K562 (cell line): ENCODE data around the gene TARS2. TPM values are rescaled to one million over a fixed set of nuclear protein-coding genes. Genes with fewer than 3 reads are reported as not detected.

ENCODE experiments used
- BRF1 ChIP-seq: IDR thresholded peaks from 3 replicates; pipeline ENCODE4 v1.6.1; 2011; ENCODE audit warnings: borderline replicate concordance, mild to moderate bottlenecking; ENCODE audit not compliant: insufficient read length; ENCODE audit errors: extremely low read depth
- CTCFL ChIP-seq: IDR thresholded peaks from 2 replicates; pipeline ENCODE4 v1.6.1; 2011; ENCODE audit warnings: borderline replicate concordance, low read depth, mild to moderate bottlenecking, moderate library complexity, low read length; ENCODE audit not compliant: insufficient read depth, poor library complexity, severe bottlenecking
- POLR2H ChIP-seq: IDR thresholded peaks from 2 replicates; pipeline ENCODE4 v1.6.1; 2016; ENCODE audit warnings: missing genetic modification characterization, low read depth, mild to moderate bottlenecking, control low read depth, missing compliant biosample characterization, moderate library complexity
- POU5F1 ChIP-seq: fragments of 150-350 bp; IDR thresholded peaks from 2 replicates; pipeline ENCODE4 v1.6.1; 2014; ENCODE audit warnings: borderline replicate concordance, low read length, low read depth, mild to moderate bottlenecking; ENCODE audit not compliant: partially characterized antibody
- PTTG1 ChIP-seq: fragments of 450-650 bp; IDR thresholded peaks from 2 replicates; pipeline ENCODE4 v1.6.1; 2016; ENCODE audit warnings: low read depth, mild to moderate bottlenecking, missing genetic modification characterization, missing compliant biosample characterization
- RBBP5 ChIP-seq: fragments of 200-600 bp; sonication (generic); IDR thresholded peaks from 2 replicates; pipeline ENCODE4 v1.6.1; 2012; ENCODE audit warnings: borderline replicate concordance, mild to moderate bottlenecking, low read length, control low read depth, inconsistent platforms; ENCODE audit not compliant: insufficient read depth, poor library complexity, severe bottlenecking
- RBM34 ChIP-seq: fragments of 200-400 bp; formaldehyde crosslinking; IDR thresholded peaks from 2 replicates; pipeline ENCODE4 v1.6.1; 2018; ENCODE audit warnings: low read length, borderline replicate concordance; ENCODE audit not compliant: insufficient read depth
- TOE1 ChIP-seq, 2 experiments: fragments of 450-650 bp in 1 of 2; sonication (generic) in 1 of 2; formaldehyde crosslinking in 1 of 2; IDR thresholded peaks; 2 replicates each; pipeline versions ENCODE4 v1.7.1 to v1.8.0; 2016 to 2022; ENCODE audit warnings: borderline replicate concordance in 2 of 2, mild to moderate bottlenecking in 2 of 2, antibody characterized with exemption in 1 of 2, inconsistent platforms in 1 of 2, low read depth in 1 of 2, missing genetic modification reagents in 1 of 2, moderate library complexity in 1 of 2
- XRCC3 ChIP-seq: fragments of 450-650 bp; IDR thresholded peaks from 2 replicates; pipeline ENCODE4 v1.6.1; 2017; ENCODE audit warnings: mild to moderate bottlenecking, moderate library complexity
- ZBTB40 ChIP-seq, 2 experiments: fragments of 450-650 bp in 1 of 2; sonication (generic) in 1 of 2; formaldehyde crosslinking in 1 of 2; IDR thresholded peaks; 2 replicates each; pipeline versions ENCODE4 v1.7.1 to v1.9.0; 2016 to 2022; ENCODE audit warnings: inconsistent platforms in 1 of 2, mild to moderate bottlenecking in 1 of 2, missing genetic modification reagents in 1 of 2
- ZFP36 ChIP-seq: fragments of 150-350 bp; IDR thresholded peaks from 2 replicates; pipeline ENCODE4 v1.6.1; 2018; ENCODE audit warnings: low read length, low read depth; ENCODE audit not compliant: partially characterized antibody
- ZSCAN29 ChIP-seq: fragments of 450-650 bp; IDR thresholded peaks from 2 replicates; pipeline ENCODE4 v1.6.1; 2017
- polyA plus RNA-seq, 8 experiments: library from polyadenylated mRNA; depleted of rRNA in 4 of 8; stranded (reverse) in 5 of 8; unstranded in 3 of 8; fragments of >200 nt; fragmentation: Nextera tagmentation in 2 of 8; fragmentation: Illumina TruSeq in 1 of 8; extraction: Ambion mirVana in 2 of 8; extraction: Trizol in 1 of 8; gene quantifications; 2 replicates each; pipeline versions ENCODE4 v1.2.1 to v1.2.3, GENCODE V29; 2011 to 2014; ENCODE audit warnings: inconsistent platforms in 1 of 8, missing spikeins in 1 of 8
- total RNA-seq, 7 experiments: library from RNA; depleted of rRNA in 6 of 7; stranded (reverse); fragments of >200 nt in 6 of 7; fragmentation: Illumina TruSeq in 2 of 7; extraction: Trizol in 2 of 7; gene quantifications; 2 replicates each; pipeline versions ENCODE4 v1.2.1 to v1.2.3, GENCODE V29; 2011 to 2021; ENCODE audit warnings: low replicate concordance in 1 of 7

The TARS2 gene
- total and polyA plus RNA-seq, 9 of the 15 experiments (the other 6 are each of a cell fraction or from before 2014, with no cell fraction given), result 17.0 to 64.2 (median 39.4) TPM

GRCh38 chr1:150486966-150487762, at the start of gene TARS2 (continued):
- TF ChIP-seq CTCFL, result no peak
- TF ChIP-seq PTTG1 (tag), result no peak
- no peak for TF ChIP-seq POU5F1
- peak; percentile 20 for TF ChIP-seq ZFP36
- TF ChIP-seq POLR2H (tag), result peak; percentile 82
- no peak for TF ChIP-seq ZSCAN29
- TF ChIP-seq RBM34, result no peak
- no peak for TF ChIP-seq BRF1
- TF ChIP-seq ZBTB40 (IDR thresholded peaks at IDR 0.05), result peak; percentile 99
- no peak for TF ChIP-seq ZBTB40 (CRISPR knock-in tag; IDR thresholded peaks at IDR 0.05)
- peak; percentile 61 for TF ChIP-seq RBBP5
- peak; percentile 90 for TF ChIP-seq TOE1 (IDR thresholded peaks at IDR 0.05; ENCODE audit: borderline replicate concordance)
- 0 out of 2 replicates have a peak, but pooled peaks have one; percentile 46 for TF ChIP-seq TOE1 (CRISPR knock-in tag; IDR thresholded peaks at IDR 0.05; ENCODE audit: borderline replicate concordance, low read depth)
- no peak for TF ChIP-seq XRCC3
